Measurements from ENCODE around the gene WHRN. TPM values are rescaled to one million over a fixed set of nuclear protein-coding genes. Genes with fewer than 3 reads are reported as not detected.

WHRN gene
- polyA plus RNA-seq, 4 donors = 7.5 to 10.6 (median 9.5) TPM

DNA sequence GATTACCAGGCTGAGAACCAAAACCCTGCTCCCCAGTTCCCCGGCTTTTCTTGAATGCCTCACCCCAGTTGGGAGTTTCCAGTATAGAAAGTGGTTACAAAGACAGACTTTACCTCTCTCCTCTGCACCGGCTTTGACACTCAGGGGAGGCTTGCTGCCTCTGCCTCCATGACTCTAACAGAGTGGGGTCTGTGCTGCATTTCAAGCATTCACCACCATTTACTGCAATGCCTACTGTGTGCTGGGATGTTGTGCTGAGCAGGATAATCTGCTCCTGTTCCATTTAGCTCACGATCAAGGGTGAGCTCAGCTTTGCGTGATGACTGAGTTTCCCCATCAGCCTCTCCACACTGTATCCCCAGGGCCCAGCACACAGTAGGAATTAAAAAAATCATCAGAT, 77.6 kb downstream of the WHRN start:
- no peak for DNase-seq (ENCODE audit: low read depth in 4 of 4, low spot score in 3 of 4)

GRCh38 chr9:114426046-114426948, 79.0 kb downstream of the WHRN start:
- DNase-seq (ENCODE audit: low read depth in 4 of 4, low spot score in 3 of 4) = no peak

GRCh38 chr9:114425126-114425525, 80.1 kb downstream of the WHRN start:
- no peak for DNase-seq (ENCODE audit: low read depth in 4 of 4, low spot score in 3 of 4)

DNA sequence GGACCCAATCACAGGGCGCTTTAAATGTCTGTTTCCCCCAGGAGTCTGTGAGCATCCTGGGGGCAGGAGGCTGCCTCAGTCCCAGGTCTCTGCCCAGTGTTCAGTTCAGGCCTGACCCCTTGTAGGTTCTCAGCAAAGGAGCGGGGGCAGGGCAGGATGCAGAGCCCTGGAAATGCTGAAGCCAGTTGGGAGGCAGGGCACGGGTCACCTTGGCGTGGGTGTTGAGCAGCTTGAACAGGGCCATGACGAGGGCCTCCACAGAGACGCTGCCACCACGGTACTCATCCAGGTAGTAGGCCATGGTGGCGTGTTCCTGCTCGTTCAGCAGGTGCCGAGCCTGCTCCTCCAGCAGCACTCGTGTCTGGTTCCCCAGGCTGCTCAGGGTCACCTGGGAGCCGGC, 81.1 kb downstream of the WHRN start:
- no peak for DNase-seq (ENCODE audit: low read depth in 4 of 4, low spot score in 3 of 4)

- DNase-seq (ENCODE audit: low read depth in 4 of 4, low spot score in 3 of 4) = no peak
Measured at GRCh38 chr9:114423181-114423580, 82.1 kb downstream of the WHRN start.

GRCh38 chr9:114421147-114421546, 84.1 kb downstream of the WHRN start:
- DNase-seq (ENCODE audit: low read depth in 4 of 4, low spot score in 3 of 4) = no peak

DNA sequence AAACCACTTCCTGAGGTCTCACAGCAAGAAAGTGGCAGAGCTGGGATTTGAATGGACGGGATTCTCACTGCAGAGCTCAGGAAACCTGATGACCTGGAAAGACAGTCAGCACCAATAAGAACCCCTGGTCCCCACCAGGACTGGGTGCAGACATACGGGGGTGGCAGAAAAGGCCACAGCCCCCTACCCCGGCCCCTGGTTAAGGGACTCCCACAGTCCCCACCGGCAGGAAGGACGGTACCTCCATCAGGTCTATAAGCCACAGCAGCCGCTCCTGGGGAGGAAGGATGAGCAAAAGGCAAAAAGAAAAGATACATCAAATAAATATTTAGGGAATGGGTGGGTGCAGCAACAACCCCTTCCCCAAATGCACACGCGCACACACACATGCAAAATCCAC, 85.5 kb downstream of the WHRN start:
- no peak for DNase-seq (ENCODE audit: low read depth in 4 of 4, low spot score in 3 of 4)

GRCh38 chr9:114418053-114418452, 87.2 kb downstream of the WHRN start:
- DNase-seq (ENCODE audit: low read depth in 4 of 4, low spot score in 3 of 4) = no peak

DNA sequence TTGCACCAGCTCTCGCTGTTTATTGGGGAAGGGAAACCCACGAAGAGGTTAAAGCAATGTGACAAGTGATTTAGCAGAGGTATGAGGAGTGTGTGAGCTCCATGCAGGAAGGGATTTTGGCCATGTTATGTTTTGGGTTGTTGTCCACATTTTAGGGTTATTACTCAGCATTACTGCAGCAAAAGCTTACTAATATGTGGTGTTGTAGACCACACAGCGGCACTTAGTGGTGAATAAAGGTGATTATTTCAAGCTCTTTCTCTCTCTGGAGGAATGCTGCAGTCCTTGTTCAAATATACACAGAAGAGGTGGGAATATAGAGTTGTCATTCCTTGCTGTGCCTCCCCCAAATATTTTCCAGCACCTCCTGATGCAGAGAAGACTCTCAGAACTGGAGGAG, 87.8 kb downstream of the WHRN start:
- no peak for DNase-seq (ENCODE audit: low read depth in 4 of 4, low spot score in 3 of 4)

DNA sequence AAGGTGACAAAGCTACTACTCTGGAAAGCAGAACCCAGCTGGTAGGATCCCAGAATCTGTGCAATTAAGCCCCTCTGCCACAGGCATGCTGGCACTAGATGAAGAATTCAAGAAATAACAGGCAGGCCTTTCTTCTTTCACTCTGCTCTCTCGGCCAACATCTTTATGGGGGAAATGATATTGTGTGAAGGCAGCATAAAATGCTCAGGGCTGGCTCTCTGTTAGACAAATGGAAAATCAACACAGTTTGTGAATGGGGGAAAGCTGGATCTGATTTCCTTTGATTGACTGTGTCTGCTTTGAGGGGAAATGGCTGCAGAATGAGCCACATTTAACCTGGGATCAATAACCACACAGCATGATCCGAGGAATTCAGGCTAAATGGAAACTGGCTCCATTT, 88.4 kb downstream of the WHRN start:
- no peak for DNase-seq (ENCODE audit: low read depth in 4 of 4, low spot score in 3 of 4)

DNA sequence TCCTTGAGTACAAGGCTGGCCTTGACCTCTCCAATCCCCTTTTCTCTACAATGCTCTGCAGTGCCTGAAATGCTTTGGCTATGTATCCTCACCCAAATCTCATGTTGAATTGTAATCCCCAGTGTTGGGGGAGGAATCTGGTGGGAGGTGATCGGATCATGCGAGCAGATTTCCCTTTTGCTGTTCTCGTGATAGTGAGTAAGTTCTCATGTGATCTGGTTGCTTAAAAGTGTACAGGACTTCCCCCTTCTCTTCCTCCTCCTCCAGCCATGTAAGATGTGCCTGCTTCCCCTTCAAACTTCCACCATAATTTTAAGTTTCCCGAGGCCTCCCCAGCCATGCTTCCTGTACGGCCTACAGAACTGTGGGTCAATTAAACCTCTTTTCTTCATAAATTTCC, 89.0 kb downstream of the WHRN start:
- no peak for DNase-seq (ENCODE audit: low read depth in 4 of 4, low spot score in 3 of 4)

GRCh38 chr9:114414346-114414745, 90.9 kb downstream of the WHRN start:
- no peak for DNase-seq (ENCODE audit: low read depth in 4 of 4, low spot score in 3 of 4)

DNA sequence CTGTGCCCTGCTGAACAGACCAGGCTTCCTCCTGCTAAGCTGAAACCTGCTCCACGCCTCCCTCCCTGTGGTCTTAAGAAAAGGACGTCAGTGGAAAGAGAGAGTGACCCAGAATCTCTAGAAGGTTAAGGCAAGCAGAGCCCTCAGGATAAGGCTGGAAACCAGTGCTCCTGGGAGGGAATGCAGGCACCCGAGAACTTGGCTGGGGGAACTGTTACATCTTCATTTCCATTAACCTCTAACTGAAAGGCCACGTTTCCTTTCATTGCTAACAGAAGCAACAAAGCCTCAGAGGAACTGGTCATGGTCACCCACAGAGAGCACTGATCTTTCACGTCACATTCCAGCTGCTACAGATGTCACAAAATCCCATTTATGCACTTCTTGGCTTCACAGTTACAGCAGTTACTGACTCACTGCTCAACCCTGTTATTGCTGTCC, 91.4 kb downstream of the WHRN start:
- DNase-seq (ENCODE audit: low read depth in 4 of 4, low spot score in 3 of 4) = no peak

GRCh38 chr9:114412048-114412683, 93.1 kb downstream of the WHRN start:
- DNase-seq (ENCODE audit: low read depth in 4 of 4, low spot score in 3 of 4) = no peak

- no peak for DNase-seq (ENCODE audit: low read depth in 4 of 4, low spot score in 3 of 4)
Measured at GRCh38 chr9:114411452-114411851, 93.8 kb downstream of the WHRN start.

DNA sequence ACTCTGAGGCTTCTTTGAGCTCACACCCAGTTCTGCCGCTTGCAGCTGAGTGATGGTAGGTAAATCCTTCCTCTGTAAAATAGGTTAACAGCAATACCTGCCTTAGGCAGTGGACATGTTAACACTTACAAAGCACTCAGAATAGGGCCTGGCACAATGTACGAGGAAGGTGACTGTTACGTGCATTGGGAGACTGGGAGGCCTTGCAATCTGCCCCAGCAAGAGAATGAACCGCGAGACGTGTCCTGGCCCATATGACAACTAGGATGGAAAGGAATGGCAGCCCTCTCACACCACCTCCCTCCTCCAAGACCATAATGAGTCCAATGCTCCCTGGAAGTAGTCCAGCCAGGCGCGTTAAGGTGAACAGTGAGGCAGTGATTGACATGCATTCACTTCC, 94.4 kb downstream of the WHRN start:
- no peak for DNase-seq (ENCODE audit: low read depth in 4 of 4, low spot score in 3 of 4)

DNA sequence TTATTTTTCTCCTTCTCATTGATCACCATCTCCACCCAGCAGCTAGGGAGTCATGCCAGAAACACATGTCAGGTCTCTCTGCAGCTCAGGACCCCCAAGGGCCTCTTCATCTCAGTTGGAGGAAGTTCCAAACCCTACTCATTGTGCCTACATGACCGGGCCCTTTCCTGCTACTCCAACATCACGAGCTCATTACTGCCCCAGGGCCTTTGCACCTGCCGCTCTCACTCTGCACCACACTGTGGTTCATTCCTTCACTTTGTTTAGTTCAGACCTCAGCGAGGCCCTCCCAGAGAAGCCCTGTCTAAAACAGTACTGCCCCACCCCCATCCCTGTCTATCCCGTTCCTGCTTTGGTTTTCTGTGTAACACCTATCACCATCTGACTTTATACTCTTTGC, 95.4 kb downstream of the WHRN start:
- no peak for DNase-seq (ENCODE audit: low read depth in 4 of 4, low spot score in 3 of 4)

DNA sequence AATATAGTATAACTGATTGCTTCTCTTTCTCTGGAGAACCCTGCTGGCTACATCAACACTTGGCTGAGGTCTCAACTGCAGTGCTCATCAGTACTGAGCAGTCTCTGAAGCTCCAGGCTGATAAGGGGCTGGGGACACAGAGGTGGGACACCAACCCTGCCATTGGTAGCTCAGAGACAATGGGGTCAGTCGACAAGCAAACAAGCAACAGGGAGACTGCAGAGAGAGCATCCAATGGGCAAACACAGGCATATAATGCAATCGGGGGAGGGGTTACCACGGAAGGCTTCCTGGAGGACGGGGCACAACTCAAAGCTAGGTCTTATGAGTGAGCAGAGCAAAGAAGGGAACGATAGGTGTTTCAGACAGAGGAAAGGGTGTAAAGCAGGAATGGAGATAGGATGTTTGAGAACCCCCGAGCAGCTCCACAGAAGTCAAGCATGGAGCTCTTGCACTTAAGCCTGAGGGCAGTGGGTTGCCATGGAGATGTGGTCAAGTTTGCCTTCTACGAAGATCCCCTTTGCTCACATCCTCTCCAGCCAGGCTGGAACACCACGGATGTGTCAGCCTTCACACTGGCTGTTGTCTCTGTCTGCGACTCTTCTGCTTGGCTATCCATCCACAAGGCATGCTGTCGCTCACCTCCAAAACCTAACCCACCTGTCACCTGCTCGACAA, 96.0 kb downstream of the WHRN start:
- no peak for DNase-seq (ENCODE audit: low read depth in 4 of 4, low spot score in 3 of 4)

- DNase-seq (ENCODE audit: low read depth in 4 of 4, low spot score in 3 of 4) = no peak
Measured at GRCh38 chr9:114408645-114409044, 96.6 kb downstream of the WHRN start.

- DNase-seq (ENCODE audit: low read depth in 4 of 4, low spot score in 3 of 4) = no peak
Measured at GRCh38 chr9:114407889-114408288, 97.4 kb downstream of the WHRN start.

DNA sequence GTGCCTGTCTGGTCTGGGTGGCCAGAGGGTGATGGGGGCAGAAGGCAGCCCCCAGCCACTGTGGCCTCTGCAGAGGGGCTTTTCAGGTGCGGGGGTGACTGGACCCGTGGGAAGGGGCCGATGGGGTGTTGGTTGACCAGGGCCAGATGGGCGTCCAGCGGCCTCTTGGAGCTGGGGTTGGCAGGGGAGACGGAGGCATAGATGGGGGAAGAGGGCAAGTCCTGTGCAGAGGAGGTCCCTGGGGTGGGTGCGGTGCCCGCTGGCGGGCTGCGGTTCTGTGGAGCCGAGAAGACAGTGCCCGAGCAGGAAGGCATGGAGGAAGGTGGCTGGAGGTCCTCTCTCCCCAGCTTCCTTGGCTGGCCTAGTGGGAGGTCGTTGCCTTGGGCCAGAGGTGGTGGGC, 98.8 kb downstream of the WHRN start:
- no peak for DNase-seq (ENCODE audit: low read depth in 4 of 4, low spot score in 3 of 4)
